HepG2 (cell line): ENCODE data around the gene ARMH1. TPM values are rescaled to one million over a fixed set of nuclear protein-coding genes. Genes with fewer than 3 reads are reported as not detected.

ENCODE experiments used
- AHR ChIP-seq: IDR thresholded peaks from 2 replicates; pipeline ENCODE4 v1.6.1; 2018; ENCODE audit warnings: missing genetic modification reagents, missing compliant biosample characterization
- ATAD3A ChIP-seq: sonication (generic); formaldehyde crosslinking; IDR thresholded peaks from 2 replicates; pipeline ENCODE4 v1.4.0; 2020; ENCODE audit warnings: missing genetic modification reagents
- DNMT3B ChIP-seq: conservative IDR thresholded peaks from 2 replicates; pipeline ENCODE4 v1.6.1; 2016; ENCODE audit warnings: missing biosample characterization, control low read depth
- E2F2 ChIP-seq: sonication (generic); formaldehyde crosslinking; IDR thresholded peaks from 2 replicates; pipeline ENCODE4 v1.4.0; 2020; ENCODE audit warnings: missing genetic modification reagents, borderline replicate concordance
- EZH2 ChIP-seq: conservative IDR thresholded peaks from 2 replicates; pipeline ENCODE4 v1.6.1; 2012; ENCODE audit warnings: mild to moderate bottlenecking, low read depth, low read length, moderate library complexity
- HHEX ChIP-seq: IDR thresholded peaks from 2 replicates; pipeline ENCODE4 v1.6.1; 2016; ENCODE audit warnings: control low read depth
- HMG20B ChIP-seq: conservative IDR thresholded peaks from 2 replicates; pipeline ENCODE4 v1.6.1; 2016; ENCODE audit warnings: missing genetic modification reagents, missing compliant biosample characterization
- IRF2 ChIP-seq: IDR thresholded peaks from 2 replicates; pipeline ENCODE4 v1.6.1; 2018; ENCODE audit warnings: missing genetic modification reagents, missing compliant biosample characterization
- JDP2 ChIP-seq: sonication (generic); formaldehyde crosslinking; IDR thresholded peaks from 2 replicates; pipeline ENCODE4 v1.8.1; 2022; ENCODE audit warnings: missing genetic modification reagents, borderline replicate concordance
- MXI1 ChIP-seq: IDR thresholded peaks from 3 replicates; pipeline ENCODE4 v1.6.1; 2012; ENCODE audit warnings: low read depth, low read length, inconsistent platforms, borderline replicate concordance
- NFIC ChIP-seq: IDR thresholded peaks from 2 replicates; pipeline ENCODE4 v1.6.1; 2012; ENCODE audit warnings: mild to moderate bottlenecking, low read length, inconsistent platforms
- RARG ChIP-seq: sonication (generic); formaldehyde crosslinking; IDR thresholded peaks from 2 replicates; pipeline ENCODE4 v1.4.0; 2020; ENCODE audit warnings: low read depth, mild to moderate bottlenecking, missing genetic modification reagents
- SNAPC5 ChIP-seq: sonication (generic); formaldehyde crosslinking; IDR thresholded peaks from 2 replicates; pipeline ENCODE4 v1.8.1; 2023; ENCODE audit warnings: mild to moderate bottlenecking, missing genetic modification reagents, borderline replicate concordance
- TBX3 ChIP-seq: fragments of 450-650 bp; IDR thresholded peaks from 2 replicates; pipeline ENCODE4 v1.6.1; 2017; ENCODE audit warnings: antibody characterized with exemption, mild to moderate bottlenecking, inconsistent platforms, borderline replicate concordance
- TFAP4 ChIP-seq: sonication (generic); IDR thresholded peaks from 2 replicates; pipeline ENCODE4 v1.6.1; 2016; ENCODE audit warnings: low read depth, borderline replicate concordance
- TRIM24 ChIP-seq: sonication (generic); formaldehyde crosslinking; IDR thresholded peaks from 2 replicates; pipeline ENCODE4 v1.8.0; 2022; ENCODE audit warnings: mild to moderate bottlenecking, missing genetic modification reagents
- ZC3H13 ChIP-seq: sonication (generic); formaldehyde crosslinking; IDR thresholded peaks from 2 replicates; pipeline ENCODE4 v1.8.1; 2023; ENCODE audit warnings: mild to moderate bottlenecking, missing genetic modification reagents, moderate library complexity
- ZFP82 ChIP-seq: sonication (generic); formaldehyde crosslinking; IDR thresholded peaks from 2 replicates; pipeline ENCODE4 v1.5.1; 2020; ENCODE audit warnings: mild to moderate bottlenecking, missing genetic modification reagents, borderline replicate concordance
- ZNF12 ChIP-seq: sonication (generic); formaldehyde crosslinking; IDR thresholded peaks from 2 replicates; pipeline ENCODE4 v1.5.0; 2020; ENCODE audit warnings: missing genetic modification reagents
- ZNF30 ChIP-seq: sonication (generic); formaldehyde crosslinking; IDR thresholded peaks from 2 replicates; pipeline ENCODE4 v1.5.0; 2020; ENCODE audit warnings: mild to moderate bottlenecking, missing genetic modification reagents
- ZNF512B ChIP-seq: sonication (generic); formaldehyde crosslinking; IDR thresholded peaks from 2 replicates; pipeline ENCODE4 v1.5.1; 2020; ENCODE audit warnings: missing genetic modification reagents, mild to moderate bottlenecking, borderline replicate concordance
- ZNF615 ChIP-seq: sonication (generic); formaldehyde crosslinking; IDR thresholded peaks from 2 replicates; pipeline ENCODE4 v1.5.0; 2020; ENCODE audit warnings: mild to moderate bottlenecking, missing genetic modification reagents, borderline replicate concordance
- ZNF660 ChIP-seq: sonication (generic); formaldehyde crosslinking; IDR thresholded peaks from 2 replicates; pipeline ENCODE4 v1.5.1; 2020; ENCODE audit warnings: mild to moderate bottlenecking, low read depth, missing genetic modification reagents, borderline replicate concordance
- ZNF782 ChIP-seq: sonication (generic); formaldehyde crosslinking; IDR thresholded peaks from 2 replicates; pipeline ENCODE4 v1.4.0; 2020; ENCODE audit warnings: missing genetic modification reagents, mild to moderate bottlenecking, borderline replicate concordance
- ZNF800 ChIP-seq: sonication (generic); formaldehyde crosslinking; IDR thresholded peaks from 2 replicates; pipeline ENCODE4 v1.4.0; 2020; ENCODE audit warnings: missing genetic modification reagents
- polyA plus RNA-seq, 8 experiments: library from polyadenylated mRNA; depleted of rRNA in 3 of 8; stranded (reverse) in 7 of 8; unstranded in 1 of 8; fragments of >200 nt; fragmentation: Illumina TruSeq in 4 of 8; extraction: Trizol in 4 of 8; gene quantifications; 2 replicates each; pipeline versions ENCODE4 v1.2.1 to v1.2.3, GENCODE V29; 2011 to 2016; ENCODE audit warnings: low read depth in 4 of 8, missing spikeins in 1 of 8, mixed read lengths in 1 of 8; ENCODE audit not compliant: insufficient read depth in 1 of 8
- total RNA-seq, 5 experiments: library from RNA; depleted of rRNA; stranded (reverse); fragments of >200 nt; fragmentation: Illumina TruSeq; extraction: Trizol; gene quantifications; 2 replicates each; pipeline ENCODE4 v1.2.3, GENCODE V29; 2016; ENCODE audit warnings: low read depth in 1 of 5

Gene ARMH1
- total and polyA plus RNA-seq, 2 of the 13 experiments (the other 11 are each of a cell fraction or from before 2014, with no cell fraction given) = 0.69 TPM; not detected in 1

- TF ChIP-seq ZNF800 (CRISPR knock-in tag) = no peak
- no peak for TF ChIP-seq ZNF660 (CRISPR knock-in tag)
- TF ChIP-seq TFAP4 = no peak
- TF ChIP-seq ZNF12 = no peak
- no peak for TF ChIP-seq ATAD3A (CRISPR knock-in tag)
- TF ChIP-seq HHEX = 0 out of 2 replicates have a peak, but pooled peaks have one; percentile 17
- TF ChIP-seq AHR (CRISPR knock-in tag) = no peak
- TF ChIP-seq SNAPC5 (CRISPR knock-in tag) = no peak
- no peak for TF ChIP-seq TRIM24 (CRISPR knock-in tag)
- no peak for TF ChIP-seq NFIC
- no peak for TF ChIP-seq ZNF615 (CRISPR knock-in tag)
- no peak for TF ChIP-seq ZFP82 (CRISPR knock-in tag)
- TF ChIP-seq MXI1 = no peak
- no peak for TF ChIP-seq ZC3H13 (CRISPR knock-in tag)
- TF ChIP-seq ZNF782 (CRISPR knock-in tag) = no peak
- no peak for TF ChIP-seq JDP2
- no peak for TF ChIP-seq E2F2 (CRISPR knock-in tag)
- TF ChIP-seq DNMT3B (CRISPR knock-in tag) = peak; percentile 44; the same call in 1 of the 2 replicates
- TF ChIP-seq HMG20B (CRISPR knock-in tag) = 0 out of 2 replicates have a peak, but pooled peaks have one; percentile 35
- no peak for TF ChIP-seq TBX3
- TF ChIP-seq ZNF512B (CRISPR knock-in tag) = 0 out of 2 replicates have a peak, but pooled peaks have one; percentile 28
- TF ChIP-seq IRF2 (CRISPR knock-in tag) = 0 out of 2 replicates have a peak, but pooled peaks have one; percentile 20
- no peak for TF ChIP-seq EZH2
- no peak for TF ChIP-seq ZNF30 (CRISPR knock-in tag)
- no peak for TF ChIP-seq RARG (CRISPR knock-in tag)
Measured at GRCh38 chr1:44677201-44677766, 2.8 kb downstream of the ARMH1 start (continued).
